Stimulated activated CD4-positive, alpha-beta T cell treated with anti-CD3 and anti-CD28 coated beads, Interleukin-1b, Interleukin-23, amount 100 ng/mL, for 24 hours (primary cell): Measurements from ENCODE around the gene MACF1.
A peak's percentile ranks its signal among the peaks of the same experiment; 100 is the strongest.

Experiments used
- DNase-seq, 4 experiments: peaks; one replicate each; pipeline ENCODE4 v3.0.0-alpha.2; 2020; ENCODE audit warnings: low read depth in 4 of 4, low spot score in 1 of 4

MACF1 gene

GRCh38 chr1:39258146-39258924 is 53.8 kb downstream of the MACF1 start:
- peak; percentile 24 to 52 (median 46) for DNase-seq

GRCh38 chr1:39258925-39259244 is 54.4 kb downstream of the MACF1 start:
- DNase-seq = no peak

- DNase-seq = no peak
Measured at GRCh38 chr1:39261712-39262221, 57.3 kb downstream of the MACF1 start.

- DNase-seq = no peak
Measured at GRCh38 chr1:39262802-39263201, 58.3 kb downstream of the MACF1 start.

GRCh38 chr1:39266269-39266668 is 61.8 kb downstream of the MACF1 start:
- DNase-seq = no peak

- DNase-seq = no peak
Measured at GRCh38 chr1:39266792-39267191, 62.3 kb downstream of the MACF1 start.

- no peak for DNase-seq
Measured at GRCh38 chr1:39268112-39268581, 63.7 kb downstream of the MACF1 start.

GRCh38 chr1:39268906-39269305 is 64.4 kb downstream of the MACF1 start:
- DNase-seq = no peak

- no peak for DNase-seq
Measured at GRCh38 chr1:39269349-39269748, 64.9 kb downstream of the MACF1 start.

GRCh38 chr1:39269791-39270342 is 65.4 kb downstream of the MACF1 start:
- no peak for DNase-seq

- DNase-seq = no peak
Measured at GRCh38 chr1:39270368-39270767, 65.9 kb downstream of the MACF1 start.

- no peak for DNase-seq
Measured at GRCh38 chr1:39272027-39272797, 67.7 kb downstream of the MACF1 start.

- DNase-seq = no peak
Measured at GRCh38 chr1:39272798-39273469, 68.4 kb downstream of the MACF1 start.

- DNase-seq = no peak
Measured at GRCh38 chr1:39275836-39276507, 71.5 kb downstream of the MACF1 start.

GRCh38 chr1:39277879-39278278 is 73.4 kb downstream of the MACF1 start:
- no peak for DNase-seq

GRCh38 chr1:39282537-39283216 is 78.2 kb downstream of the MACF1 start:
- no peak for DNase-seq

GRCh38 chr1:39283858-39284257 is 79.4 kb downstream of the MACF1 start:
- DNase-seq = no peak

GRCh38 chr1:39287541-39287940 is 83.0 kb downstream of the MACF1 start:
- DNase-seq = no peak

- DNase-seq = no peak
Measured at GRCh38 chr1:39288735-39289465, 84.4 kb downstream of the MACF1 start.

- no peak for DNase-seq
Measured at GRCh38 chr1:39292401-39292800, 87.9 kb downstream of the MACF1 start.
